K562 (cell line): ENCODE data around the gene MEIG1. TPM values are rescaled to one million over a fixed set of nuclear protein-coding genes. Genes with fewer than 3 reads are reported as not detected.

Experiments
- ARID1B ChIP-seq: fragments of 450-650 bp; IDR thresholded peaks from 2 replicates; pipeline ENCODE4 v1.6.1; 2016; ENCODE audit warnings: antibody characterized with exemption, mild to moderate bottlenecking, inconsistent platforms
- BCLAF1 ChIP-seq, 2 experiments: fragments of 450-650 bp in 1 of 2; IDR thresholded peaks; 2 replicates each; pipeline ENCODE4 v1.6.1; 2011 to 2017; ENCODE audit warnings: low read depth in 2 of 2, antibody characterized with exemption in 1 of 2, borderline replicate concordance in 1 of 2, low read length in 1 of 2, mild to moderate bottlenecking in 1 of 2, mixed read lengths in 1 of 2; ENCODE audit not compliant: control insufficient read depth in 1 of 2
- CTBP1 ChIP-seq: fragments of 450-650 bp; IDR thresholded peaks from 2 replicates; pipeline ENCODE4 v1.6.1; 2016; ENCODE audit warnings: borderline replicate concordance
- CXXC5 ChIP-seq: fragments of 250-450 bp; sonication (Bioruptor Pico); IDR thresholded peaks from 2 replicates; pipeline ENCODE4 v1.8.0; 2022; ENCODE audit warnings: inconsistent platforms, mild to moderate bottlenecking, moderate library complexity
- ELF1 ChIP-seq: fragments of 200-800 bp; sonication (Bioruptor generic); IDR thresholded peaks from 2 replicates; pipeline ENCODE4 v1.6.1; 2016; ENCODE audit warnings: missing genetic modification characterization, missing compliant biosample characterization
- ETS1 ChIP-seq: conservative IDR thresholded peaks from 2 replicates; pipeline ENCODE4 v1.6.1; 2011; ENCODE audit warnings: low read depth, mild to moderate bottlenecking, low read length; ENCODE audit not compliant: control insufficient read depth
- HDAC1 ChIP-seq, 2 experiments: fragments of 450-650 bp; IDR thresholded peaks; 2 replicates each; pipeline ENCODE4 v1.6.1; 2016 to 2017; ENCODE audit warnings: inconsistent platforms in 1 of 2, mild to moderate bottlenecking in 1 of 2, moderate library complexity in 1 of 2
- HDAC2 ChIP-seq: fragments of 450-650 bp; IDR thresholded peaks from 2 replicates; pipeline ENCODE4 v1.6.1; 2016; ENCODE audit warnings: mild to moderate bottlenecking
- HMGN3 ChIP-seq: IDR thresholded peaks from 2 replicates; pipeline ENCODE4 v1.6.1; 2011; ENCODE audit warnings: borderline replicate concordance, low read depth, mild to moderate bottlenecking, mixed read lengths, low read length; ENCODE audit not compliant: insufficient read length; ENCODE audit errors: extremely low read depth
- MIER1 ChIP-seq: fragments of 450-650 bp; IDR thresholded peaks from 2 replicates; pipeline ENCODE4 v1.6.1; 2016; ENCODE audit warnings: antibody characterized with exemption, mild to moderate bottlenecking, low read depth
- NFE2 ChIP-seq: IDR thresholded peaks from 2 replicates; pipeline ENCODE4 v1.6.1; 2014; ENCODE audit warnings: antibody characterized with exemption, low read depth
- RFX1 ChIP-seq: fragments of 450-650 bp; IDR thresholded peaks from 2 replicates; pipeline ENCODE4 v1.6.1; 2016; ENCODE audit warnings: mild to moderate bottlenecking, moderate library complexity
- RFX7 ChIP-seq: fragments of 250-450 bp; sonication (Bioruptor Pico); IDR thresholded peaks from 2 replicates; pipeline ENCODE4 v1.5.1; 2021; ENCODE audit warnings: mild to moderate bottlenecking
- RUNX1 ChIP-seq: sonication (generic); IDR thresholded peaks from 2 replicates; pipeline ENCODE4 v1.6.1; 2016; ENCODE audit warnings: antibody characterized with exemption, low read depth
- SIN3B ChIP-seq: fragments of 450-650 bp; IDR thresholded peaks from 2 replicates; pipeline ENCODE4 v1.6.1; 2017; ENCODE audit warnings: low read depth, mild to moderate bottlenecking, moderate library complexity
- VEZF1 ChIP-seq: fragments of 200-800 bp; sonication (Bioruptor generic); IDR thresholded peaks from 2 replicates; pipeline ENCODE4 v1.6.1; 2017; ENCODE audit warnings: missing genetic modification characterization, missing compliant biosample characterization
- YY1 ChIP-seq, 3 experiments: IDR thresholded peaks; 2 replicates each; pipeline ENCODE4 v1.6.1; 2011; ENCODE audit warnings: low read length in 2 of 3, mild to moderate bottlenecking in 2 of 3, moderate library complexity in 2 of 3, borderline replicate concordance in 1 of 3, control low read depth in 1 of 3, low read depth in 1 of 3; ENCODE audit not compliant: insufficient read depth in 3 of 3, insufficient replicate concordance in 2 of 3, control insufficient read depth in 1 of 3, insufficient read length in 1 of 3; ENCODE audit errors: extremely low read depth in 1 of 3
- ZNF449 ChIP-seq: fragments of 250-450 bp; sonication (Bioruptor Pico); IDR thresholded peaks from 2 replicates; pipeline ENCODE4 v1.8.0; 2022; ENCODE audit warnings: moderate library complexity, mild to moderate bottlenecking, inconsistent platforms
- ZNF584 ChIP-seq: fragments of 200-800 bp; sonication (Bioruptor generic); IDR thresholded peaks from 2 replicates; pipeline ENCODE4 v1.6.1; 2016; ENCODE audit warnings: low read depth, mild to moderate bottlenecking, missing genetic modification characterization, missing compliant biosample characterization
- polyA plus RNA-seq, 8 experiments: library from polyadenylated mRNA; depleted of rRNA in 4 of 8; stranded (reverse) in 5 of 8; unstranded in 3 of 8; fragments of >200 nt; fragmentation: Nextera tagmentation in 2 of 8; fragmentation: Illumina TruSeq in 1 of 8; extraction: Ambion mirVana in 2 of 8; extraction: Trizol in 1 of 8; gene quantifications; 2 replicates each; pipeline versions ENCODE4 v1.2.1 to v1.2.3, GENCODE V29; 2011 to 2014; ENCODE audit warnings: inconsistent platforms in 1 of 8, missing spikeins in 1 of 8
- total RNA-seq, 7 experiments: library from RNA; depleted of rRNA in 6 of 7; stranded (reverse); fragments of >200 nt in 6 of 7; fragmentation: Illumina TruSeq in 2 of 7; extraction: Trizol in 2 of 7; gene quantifications; 2 replicates each; pipeline versions ENCODE4 v1.2.1 to v1.2.3, GENCODE V29; 2011 to 2021; ENCODE audit warnings: low replicate concordance in 1 of 7

The MEIG1 gene
- total and polyA plus RNA-seq, 9 of the 15 experiments (the other 6 are each of a cell fraction or from before 2014, with no cell fraction given) = 0.19 to 1.7 (median 0.54) TPM; not detected in 3

GRCh38 chr10:14959221-14960057, at the start of gene MEIG1 (continued):
- TF ChIP-seq ETS1 (0 out of 2 replicates have a peak, but pooled peaks have one; percentile 32), NFE2 (no peak), VEZF1 (CRISPR knock-in tag) (peak; percentile 68), RFX7 (CRISPR knock-in tag) (no peak), HDAC2 (peak; percentile 84), RFX1 (peak; percentile 92), ZNF449 (CRISPR knock-in tag) (no peak), HMGN3 (peak; percentile 58), ELF1 (peak; percentile 86), RUNX1 (no peak), HDAC1 (IDR thresholded peaks at IDR 0.05) (peak in 1 of 2 experiments; percentile 55; a peak in 2 of 4 replicates), MIER1 (no peak), YY1 (IDR thresholded peaks at IDR 0.05; ENCODE audit: borderline replicate concordance in 1 of 3, control insufficient read depth in 1 of 3, extremely low read depth in 1 of 3, insufficient read depth in 3 of 3, insufficient read length in 1 of 3, insufficient replicate concordance in 2 of 3, low read depth in 1 of 3, low read length in 2 of 3) (peak in 2 of 3 experiments; percentile 37 to 61), ARID1B (no peak), ZNF584 (CRISPR knock-in tag) (no peak), CTBP1 (peak; percentile 83), SIN3B (peak; percentile 72; the same call in 1 of the 2 replicates), CXXC5 (CRISPR knock-in tag) (peak; percentile 68), BCLAF1 (IDR thresholded peaks at IDR 0.05; ENCODE audit: borderline replicate concordance in 1 of 2, control insufficient read depth in 1 of 2, low read depth in 2 of 2, low read length in 1 of 2) (0 out of 4 replicates have a peak, but pooled peaks of 1 of the 2 experiments have one; percentile 79)
